Measurements from ENCODE around the gene MAP3K4.

MAP3K4 gene

DNA sequence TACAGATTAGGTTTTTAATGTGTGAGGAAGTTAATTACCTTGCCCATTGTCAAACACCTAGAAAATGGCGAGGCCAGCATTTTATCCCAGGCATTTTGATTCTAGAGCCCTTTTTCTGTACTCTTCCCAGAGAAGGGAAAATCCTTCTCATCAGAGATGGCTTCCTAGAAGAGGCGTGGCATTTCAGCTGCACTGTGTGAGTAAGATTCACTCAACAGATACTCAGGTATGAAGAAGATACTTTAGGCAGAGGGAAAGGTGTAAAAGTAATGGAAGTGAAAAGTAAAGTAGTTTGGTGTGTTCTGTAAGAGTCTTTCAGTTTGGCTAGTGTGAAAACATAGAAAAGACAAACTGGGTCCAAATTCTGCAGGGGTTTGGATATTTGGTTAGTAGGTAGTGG lies 113.8 kb downstream of the MAP3K4 start:
- Histone ChIP-seq H3K4me2 (ENCODE audit: low read depth, low read length, poor library complexity, severe bottlenecking) (no peak overlapping the region), H3K27me3 (ENCODE audit: insufficient read depth, low read length, poor library complexity, severe bottlenecking) (no peaks in the 10 kb centered on the region), H3K79me2 (ENCODE audit: insufficient read depth, low read length) (no peaks in the 10 kb centered on the region), H3K9me3 (ENCODE audit: insufficient read depth, low read depth, low read length) (no peaks in the 10 kb centered on the region), H3K9ac (ENCODE audit: low read depth, low read length, poor library complexity, severe bottlenecking) (no peak overlapping the region), H3F3A (ENCODE audit: low read depth) (no peaks in the 10 kb centered on the region), H3K4me3 (ENCODE audit: low read length, poor library complexity, severe bottlenecking) (no peak overlapping the region), H3K36me3 (ENCODE audit: insufficient read depth, low read length) (peaks cover 72% of the 10 kb centered on the region), H3K9me2 (replicated peaks; ENCODE audit: low read depth, low read length) (no peaks in the 10 kb centered on the region), H3K4me1 (ENCODE audit: insufficient read depth, low read length, poor library complexity, severe bottlenecking) (no peaks in the 10 kb centered on the region), H4K20me1 (ENCODE audit: insufficient read depth, low read length, poor library complexity, severe bottlenecking) (no peaks in the 10 kb centered on the region), H2AFZ (ENCODE audit: low read length) (no peak overlapping the region)
- TF ChIP-seq, protein P1, sequence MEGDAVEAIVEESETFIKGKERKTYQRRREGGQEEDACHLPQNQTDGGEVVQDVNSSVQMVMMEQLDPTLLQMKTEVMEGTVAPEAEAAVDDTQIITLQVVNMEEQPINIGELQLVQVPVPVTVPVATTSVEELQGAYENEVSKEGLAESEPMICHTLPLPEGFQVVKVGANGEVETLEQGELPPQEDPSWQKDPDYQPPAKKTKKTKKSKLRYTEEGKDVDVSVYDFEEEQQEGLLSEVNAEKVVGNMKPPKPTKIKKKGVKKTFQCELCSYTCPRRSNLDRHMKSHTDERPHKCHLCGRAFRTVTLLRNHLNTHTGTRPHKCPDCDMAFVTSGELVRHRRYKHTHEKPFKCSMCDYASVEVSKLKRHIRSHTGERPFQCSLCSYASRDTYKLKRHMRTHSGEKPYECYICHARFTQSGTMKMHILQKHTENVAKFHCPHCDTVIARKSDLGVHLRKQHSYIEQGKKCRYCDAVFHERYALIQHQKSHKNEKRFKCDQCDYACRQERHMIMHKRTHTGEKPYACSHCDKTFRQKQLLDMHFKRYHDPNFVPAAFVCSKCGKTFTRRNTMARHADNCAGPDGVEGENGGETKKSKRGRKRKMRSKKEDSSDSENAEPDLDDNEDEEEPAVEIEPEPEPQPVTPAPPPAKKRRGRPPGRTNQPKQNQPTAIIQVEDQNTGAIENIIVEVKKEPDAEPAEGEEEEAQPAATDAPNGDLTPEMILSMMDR (conservative IDR thresholded peaks at IDR 0.05; ENCODE audit: low read length) = no peak
- no peak for TF ChIP-seq EZH2phosphoT487 (IDR thresholded peaks at IDR 0.05; ENCODE audit: borderline replicate concordance)

DNA sequence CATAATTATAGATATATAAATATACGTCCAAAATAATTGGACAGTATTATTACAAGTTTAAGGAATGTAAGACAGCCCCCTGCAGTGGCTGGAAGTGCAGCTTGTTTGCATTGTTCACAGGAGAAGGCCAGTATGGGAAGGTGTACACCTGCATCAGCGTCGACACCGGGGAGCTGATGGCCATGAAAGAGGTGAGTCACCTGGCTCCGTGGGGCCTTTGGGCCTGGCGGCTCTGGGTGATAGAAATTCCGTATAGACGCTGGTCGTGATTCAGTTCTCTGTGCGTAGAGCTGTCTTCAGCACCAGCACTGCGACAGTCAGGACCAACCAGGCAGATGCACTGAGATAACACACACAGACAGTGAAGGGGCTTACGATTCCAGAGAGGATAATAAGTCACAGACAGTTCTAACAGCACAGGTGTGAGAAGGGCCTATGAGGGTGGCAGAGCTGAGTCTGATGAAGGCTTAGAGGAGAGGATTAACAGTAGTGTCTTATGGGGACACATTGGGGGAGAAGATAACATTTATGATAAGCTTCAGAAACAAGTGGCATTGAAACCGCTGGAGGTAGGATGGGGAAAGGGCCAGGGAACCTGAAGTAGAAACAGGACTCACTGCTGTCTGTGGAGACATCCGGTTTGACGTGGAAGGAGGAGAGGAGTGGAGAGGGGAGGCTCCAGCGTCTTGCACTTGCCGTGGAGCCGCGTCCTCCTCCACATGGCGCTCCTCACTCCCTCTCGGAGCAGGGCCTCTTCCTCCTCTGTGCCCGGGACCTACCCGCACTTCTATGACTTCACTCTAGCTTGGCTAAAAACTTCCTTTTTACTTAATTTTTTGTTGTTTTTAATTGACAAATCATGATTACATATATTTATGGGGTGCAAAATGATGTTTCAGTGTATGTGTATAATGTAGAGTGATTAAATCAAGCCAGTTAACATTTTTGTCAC lies 116.5 kb downstream of the MAP3K4 start:
- no peaks in the 10 kb centered on the region for H3F3A ChIP-seq (ENCODE audit: low read depth)
- H3K4me3 ChIP-seq (ENCODE audit: low read length, poor library complexity, severe bottlenecking) = no peak overlapping the region
- no peaks in the 10 kb centered on the region for H3K9me2 ChIP-seq (replicated peaks; ENCODE audit: low read depth, low read length)
- H3K36me3 ChIP-seq (ENCODE audit: insufficient read depth, low read length) = peaks cover 89% of the 10 kb centered on the region
- no peaks in the 10 kb centered on the region for H3K27me3 ChIP-seq (ENCODE audit: insufficient read depth, low read length, poor library complexity, severe bottlenecking)
- no peak overlapping the region for H3K9ac ChIP-seq (ENCODE audit: low read depth, low read length, poor library complexity, severe bottlenecking)
- TF ChIP-seq EZH2phosphoT487 (IDR thresholded peaks at IDR 0.05; ENCODE audit: borderline replicate concordance) = no peak
- TF ChIP-seq, protein P1 (conservative IDR thresholded peaks at IDR 0.05; ENCODE audit: low read length) = no peak
- H3K4me2 ChIP-seq (ENCODE audit: low read depth, low read length, poor library complexity, severe bottlenecking) = no peak overlapping the region
- no peaks in the 10 kb centered on the region for H3K79me2 ChIP-seq (ENCODE audit: insufficient read depth, low read length)
- H3K4me1 ChIP-seq (ENCODE audit: insufficient read depth, low read length, poor library complexity, severe bottlenecking) = no peaks in the 10 kb centered on the region
- no peaks in the 10 kb centered on the region for H4K20me1 ChIP-seq (ENCODE audit: insufficient read depth, low read length, poor library complexity, severe bottlenecking)
- no peaks in the 10 kb centered on the region for H3K9me3 ChIP-seq (ENCODE audit: insufficient read depth, low read depth, low read length)
- H2AFZ ChIP-seq (ENCODE audit: low read length) = no peak overlapping the region

GRCh38 chr6:161108916-161109315 lies 117.3 kb downstream of the MAP3K4 start:
- no peak overlapping the region for H2AFZ ChIP-seq (ENCODE audit: low read length)
- no peak for TF ChIP-seq EZH2phosphoT487 (IDR thresholded peaks at IDR 0.05; ENCODE audit: borderline replicate concordance)
- TF ChIP-seq, protein P1 (conservative IDR thresholded peaks at IDR 0.05; ENCODE audit: low read length) = no peak
- H3K9me2 ChIP-seq (replicated peaks; ENCODE audit: low read depth, low read length) = no peaks in the 10 kb centered on the region
- no peak overlapping the region for H3K4me3 ChIP-seq (ENCODE audit: low read length, poor library complexity, severe bottlenecking)
- H3K4me1 ChIP-seq (ENCODE audit: insufficient read depth, low read length, poor library complexity, severe bottlenecking) = no peaks in the 10 kb centered on the region
- H4K20me1 ChIP-seq (ENCODE audit: insufficient read depth, low read length, poor library complexity, severe bottlenecking) = no peaks in the 10 kb centered on the region
- H3K9me3 ChIP-seq (ENCODE audit: insufficient read depth, low read depth, low read length) = no peaks in the 10 kb centered on the region
- H3K27me3 ChIP-seq (ENCODE audit: insufficient read depth, low read length, poor library complexity, severe bottlenecking) = no peaks in the 10 kb centered on the region
- H3K4me2 ChIP-seq (ENCODE audit: low read depth, low read length, poor library complexity, severe bottlenecking) = no peak overlapping the region
- H3F3A ChIP-seq (ENCODE audit: low read depth) = no peaks in the 10 kb centered on the region
- no peaks in the 10 kb centered on the region for H3K79me2 ChIP-seq (ENCODE audit: insufficient read depth, low read length)
- no peak overlapping the region for H3K9ac ChIP-seq (ENCODE audit: low read depth, low read length, poor library complexity, severe bottlenecking)
- peaks cover 86% of the 10 kb centered on the region for H3K36me3 ChIP-seq (ENCODE audit: insufficient read depth, low read length)
